Mucosa of descending colon (tissue), 3 donors: ENCODE measurements around the gene PDILT. TPM values are rescaled to one million over a fixed set of nuclear protein-coding genes. Genes with fewer than 3 reads are reported as not detected.

Experiments
- ATAC-seq: fragments of 200-7000 bp; cut with Tn5 transposase; one replicate; pipeline ENCODE4 v1.9.1; 2020; ENCODE audit warnings: mild to moderate bottlenecking, moderate library complexity
- DNase-seq, 3 donors: peaks; one replicate each; pipeline ENCODE4 v3.0.0-alpha.2; 2020
- H3K36me3 ChIP-seq: fragments of 200-600 bp; one replicate; pipeline ENCODE4 v1.8.0; 2021; ENCODE audit warnings: low read depth, mild to moderate bottlenecking
- H3K4me1 ChIP-seq: fragments of 200-600 bp; one replicate; pipeline ENCODE4 v1.8.0; 2021; ENCODE audit warnings: low read depth, mild to moderate bottlenecking
- H3K4me3 ChIP-seq: fragments of 200-600 bp; one replicate; pipeline ENCODE4 v1.8.0; 2021; ENCODE audit warnings: mild to moderate bottlenecking
- H3K9me3 ChIP-seq: fragments of 200-600 bp; one replicate; pipeline ENCODE4 v1.8.0; 2021; ENCODE audit warnings: mild to moderate bottlenecking
- intact Hi-C, 2 donors: fragments of 100-400 bp; cut with DNase I in 1 of 2; cut with micrococcal nuclease in 1 of 2; formaldehyde crosslinking; loops; one replicate each; pipeline versions ENCODE4 v1.11.0 to v1.11.1; 2022; cut with DNase I, micrococcal nuclease
- total RNA-seq, 3 donors: library from RNA; stranded (reverse); fragmentation: NEBNext Ultra II Directional in 2 of 3; extraction: Animal tissue kit (Norgen Biotek cat#: 25700) in 2 of 3; gene quantifications; one replicate each; pipeline versions ENCODE4 v1.2.1 to v1.2.4, GENCODE V29; 2021 to 2023
- TF ChIP-seq, protein P1 (sequence below): fragments of 200-600 bp; IDR thresholded peaks from one replicate; pipeline ENCODE4 v1.8.0; 2022; ENCODE audit warnings: antibody characterized with exemption, mild to moderate bottlenecking
- donor health status: DM: no; HTN: no; CAD: no; lungs with moderate emphysema.
- donor health status: DM: no; HTN: no; CAD: no.
- donor health status: DM: no; HTN: yes; CAD: no.

Gene PDILT
- total RNA-seq, 3 donors from 2014 or later = not detected

DNA sequence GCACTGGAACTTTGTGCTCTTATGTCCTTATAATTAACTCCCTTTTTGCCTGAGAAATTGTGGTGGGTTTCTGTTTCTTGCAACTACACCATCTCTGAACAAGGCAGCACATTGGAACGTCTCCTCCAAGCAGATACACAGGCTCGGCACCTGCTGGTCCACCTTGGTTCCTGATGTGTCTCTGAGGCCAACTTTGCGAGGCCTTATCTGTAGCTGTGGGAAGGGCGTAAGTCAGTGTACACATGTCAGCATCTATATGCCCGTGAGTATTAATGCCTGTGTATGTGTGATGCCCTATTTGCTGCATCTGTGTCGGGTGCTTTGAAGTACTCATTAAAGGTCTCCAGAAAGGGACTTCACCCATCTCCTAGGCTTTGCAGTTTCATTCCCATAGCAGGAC, 94.8 kb downstream of the PDILT start:
- intact Hi-C loops = loop anchor here in 1 of 2 donors (10.0 kb wide), 1 partner anchor 395 kb away; no protein-coding TSS in a partner anchor
- Histone ChIP-seq H3K9me3 (no peaks in the 10 kb centered on the region), H3K36me3 (no peaks in the 10 kb centered on the region), H3K4me1 (no peaks in the 10 kb centered on the region), H3K4me3 (no peak overlapping the region)
- no peak for ATAC-seq
- TF ChIP-seq, protein P1, sequence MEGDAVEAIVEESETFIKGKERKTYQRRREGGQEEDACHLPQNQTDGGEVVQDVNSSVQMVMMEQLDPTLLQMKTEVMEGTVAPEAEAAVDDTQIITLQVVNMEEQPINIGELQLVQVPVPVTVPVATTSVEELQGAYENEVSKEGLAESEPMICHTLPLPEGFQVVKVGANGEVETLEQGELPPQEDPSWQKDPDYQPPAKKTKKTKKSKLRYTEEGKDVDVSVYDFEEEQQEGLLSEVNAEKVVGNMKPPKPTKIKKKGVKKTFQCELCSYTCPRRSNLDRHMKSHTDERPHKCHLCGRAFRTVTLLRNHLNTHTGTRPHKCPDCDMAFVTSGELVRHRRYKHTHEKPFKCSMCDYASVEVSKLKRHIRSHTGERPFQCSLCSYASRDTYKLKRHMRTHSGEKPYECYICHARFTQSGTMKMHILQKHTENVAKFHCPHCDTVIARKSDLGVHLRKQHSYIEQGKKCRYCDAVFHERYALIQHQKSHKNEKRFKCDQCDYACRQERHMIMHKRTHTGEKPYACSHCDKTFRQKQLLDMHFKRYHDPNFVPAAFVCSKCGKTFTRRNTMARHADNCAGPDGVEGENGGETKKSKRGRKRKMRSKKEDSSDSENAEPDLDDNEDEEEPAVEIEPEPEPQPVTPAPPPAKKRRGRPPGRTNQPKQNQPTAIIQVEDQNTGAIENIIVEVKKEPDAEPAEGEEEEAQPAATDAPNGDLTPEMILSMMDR = no peak
- no peak for DNase-seq

Other genes starting within 250 kb of the PDILT start
- 1 to 10 TPM in 2 of 3 donors, under 1 TPM in 1; 0.85 to 6.2 (median 2.5) TPM for gene GP2, start 77.2 kb downstream of the PDILT start, total RNA-seq
- gene UMOD, start 52.0 kb downstream of the PDILT start, total RNA-seq = not detected
- 1 to 10 TPM in 1 of 3 donors, under 1 TPM in 2; 0.67 to 5.1 (median 0.89) TPM for gene ACSM5, start 4.8 kb upstream of the PDILT start, total RNA-seq
- not detected for gene ACSM2A, start 46.8 kb upstream of the PDILT start, total RNA-seq
- gene ACSM2B, start 171.6 kb upstream of the PDILT start, total RNA-seq = not detected